ENCODE data around the gene VIPR2. TPM values are rescaled to one million over a fixed set of nuclear protein-coding genes. Genes with fewer than 3 reads are reported as not detected.

Gene VIPR2
- polyA plus RNA-seq, 1 donor from 2014 or later = 0.51 TPM

- Histone ChIP-seq H3K4me3 (ENCODE audit: low read length) (no peak overlapping the region), H3K27ac (ENCODE audit: low read length) (no peak overlapping the region), H3K27me3 (ENCODE audit: insufficient read depth, low read depth, low read length) (no peaks in the 10 kb centered on the region), H3K9me2 (ENCODE audit: insufficient read depth, low read length) (no peaks in the 10 kb centered on the region), H3K4me2 (ENCODE audit: low read length) (no peak overlapping the region), H3K36me3 (ENCODE audit: insufficient read depth, low read length) (no peaks in the 10 kb centered on the region), H3K79me2 (replicated peaks; ENCODE audit: insufficient read depth, low read length) (no peaks in the 10 kb centered on the region), H2AFZ (ENCODE audit: low read depth, low read length) (no peak overlapping the region), H3K9ac (ENCODE audit: low read length) (no peak overlapping the region), H3K9me3 (ENCODE audit: low read length) (no peaks in the 10 kb centered on the region), H4K20me1 (ENCODE audit: insufficient read depth) (no peaks in the 10 kb centered on the region), H3F3A (ENCODE audit: insufficient read depth, low read length, poor library complexity, severe bottlenecking) (no peaks in the 10 kb centered on the region)
- TF ChIP-seq EZH2 (IDR thresholded peaks at IDR 0.05; ENCODE audit: borderline replicate concordance, insufficient read depth, low read length, poor library complexity, severe bottlenecking) (no peak), REST (IDR thresholded peaks at IDR 0.05; ENCODE audit: borderline replicate concordance) (no peak), TAF1 (IDR thresholded peaks at IDR 0.05; ENCODE audit: low read depth) (no peak), CTCF (IDR thresholded peaks at IDR 0.05; ENCODE audit: poor library complexity, severe bottlenecking) (no peak), EP300 (conservative IDR thresholded peaks at IDR 0.05; ENCODE audit: poor library complexity, severe bottlenecking) (no peak), RAD21 (conservative IDR thresholded peaks at IDR 0.05) (no peak), SMC3 (conservative IDR thresholded peaks at IDR 0.05; ENCODE audit: poor library complexity) (no peak), POLR2AphosphoS5 (IDR thresholded peaks at IDR 0.05) (no peak), MXI1 (conservative IDR thresholded peaks at IDR 0.05; ENCODE audit: poor library complexity, severe bottlenecking) (no peak)
Observed at GRCh38 chr7:159025161-159025779, 119.4 kb downstream of the VIPR2 start.

GRCh38 chr7:159024280-159024951 lies 120.3 kb downstream of the VIPR2 start:
- Histone ChIP-seq H3K9ac (ENCODE audit: low read length) (no peak overlapping the region), H3K4me3 (ENCODE audit: low read length) (no peak overlapping the region), H3K27me3 (ENCODE audit: insufficient read depth, low read depth, low read length) (no peaks in the 10 kb centered on the region), H3K9me3 (ENCODE audit: low read length) (no peaks in the 10 kb centered on the region), H3K9me2 (ENCODE audit: insufficient read depth, low read length) (no peaks in the 10 kb centered on the region), H3F3A (ENCODE audit: insufficient read depth, low read length, poor library complexity, severe bottlenecking) (no peaks in the 10 kb centered on the region), H3K4me2 (ENCODE audit: low read length) (no peak overlapping the region), H3K27ac (ENCODE audit: low read length) (no peak overlapping the region), H3K36me3 (ENCODE audit: insufficient read depth, low read length) (no peaks in the 10 kb centered on the region), H4K20me1 (ENCODE audit: insufficient read depth) (no peaks in the 10 kb centered on the region), H3K79me2 (replicated peaks; ENCODE audit: insufficient read depth, low read length) (no peaks in the 10 kb centered on the region), H2AFZ (ENCODE audit: low read depth, low read length) (no peak overlapping the region)
- no peak for TF ChIP-seq EZH2 (IDR thresholded peaks at IDR 0.05; ENCODE audit: borderline replicate concordance, insufficient read depth, low read length, poor library complexity, severe bottlenecking)
- no peak for TF ChIP-seq EP300 (conservative IDR thresholded peaks at IDR 0.05; ENCODE audit: poor library complexity, severe bottlenecking)
- no peak for TF ChIP-seq MXI1 (conservative IDR thresholded peaks at IDR 0.05; ENCODE audit: poor library complexity, severe bottlenecking)

All from neural cell (in vitro differentiated cells).